MM.1S (cell line): ENCODE results near the gene GALNT12.

Experiments used
- DNase-seq: peaks from one replicate; pipeline ENCODE4 v3.0.0-alpha.2; 2015
- H2AFZ ChIP-seq: fragments of 300-600 bp; sonication (generic); 2 replicates; pipeline ENCODE4 v1.6.0; 2016; ENCODE audit warnings: antibody characterized with exemption, low read length
- H3F3A ChIP-seq: fragments of 300-600 bp; sonication (generic); 2 replicates; pipeline ENCODE4 v1.6.1; 2016; ENCODE audit warnings: mild to moderate bottlenecking, antibody characterized with exemption, low read length, moderate library complexity, mixed read lengths; ENCODE audit not compliant: insufficient read depth
- H3K27ac ChIP-seq: fragments of 300-600 bp; sonication (generic); 2 replicates; pipeline ENCODE4 v1.5.1; 2016; ENCODE audit warnings: mild to moderate bottlenecking, low read length
- H3K27me3 ChIP-seq: fragments of 300-600 bp; sonication (generic); replicated peaks from 2 replicates; pipeline ENCODE4 v1.6.0; 2016; ENCODE audit warnings: low read length; ENCODE audit not compliant: insufficient read depth
- H3K36me3 ChIP-seq: fragments of 300-600 bp; sonication (generic); replicated peaks from 2 replicates; pipeline ENCODE4 v1.6.1; 2016; ENCODE audit warnings: mild to moderate bottlenecking, low read length, mixed read lengths; ENCODE audit not compliant: insufficient read depth
- H3K4me1 ChIP-seq: fragments of 300-600 bp; sonication (generic); 2 replicates; pipeline ENCODE4 v1.6.1; 2016; ENCODE audit warnings: low read length, mixed read lengths
- H3K4me2 ChIP-seq: fragments of 300-600 bp; sonication (generic); 2 replicates; pipeline ENCODE4 v1.6.0; 2016; ENCODE audit warnings: low read depth, low read length
- H3K4me3 ChIP-seq: fragments of 300-600 bp; sonication (generic); 2 replicates; pipeline ENCODE4 v1.5.1; 2016; ENCODE audit warnings: low read length, mixed read lengths
- H3K79me2 ChIP-seq: fragments of 300-600 bp; sonication (generic); 2 replicates; pipeline ENCODE4 v1.6.1; 2016; ENCODE audit warnings: mixed run types, low read length, mixed read lengths
- H3K9ac ChIP-seq: fragments of 300-600 bp; sonication (generic); 2 replicates; pipeline ENCODE4 v1.6.1; 2016; ENCODE audit warnings: low read length, mixed read lengths
- H3K9me2 ChIP-seq: fragments of 300-600 bp; sonication (generic); replicated peaks from 2 replicates; pipeline ENCODE4 v1.6.1; 2016; ENCODE audit warnings: mild to moderate bottlenecking, low read length, mixed read lengths; ENCODE audit not compliant: insufficient read depth
- H3K9me3 ChIP-seq: fragments of 300-600 bp; sonication (generic); replicated peaks from 2 replicates; pipeline ENCODE4 v1.6.1; 2016; ENCODE audit warnings: mild to moderate bottlenecking, low read length, mixed read lengths; ENCODE audit not compliant: insufficient read depth
- H4K20me1 ChIP-seq: fragments of 300-600 bp; sonication (generic); 2 replicates; pipeline ENCODE4 v1.6.1; 2016; ENCODE audit warnings: mild to moderate bottlenecking, low read length, moderate library complexity, mixed read lengths; ENCODE audit not compliant: insufficient read depth
- EZH2 ChIP-seq: fragments of 300-600 bp; sonication (generic); optimal IDR thresholded peaks from 2 replicates; pipeline ENCODE3; 2017; ENCODE audit warnings: low read depth, mild to moderate bottlenecking, antibody characterized with exemption, low read length, mixed read lengths
- EZH2phosphoT487 ChIP-seq: fragments of 300-600 bp; sonication (generic); IDR thresholded peaks from 2 replicates; pipeline ENCODE4 v1.6.1; 2018; ENCODE audit warnings: antibody characterized with exemption, low read length
- TF ChIP-seq, protein P1 (sequence below): fragments of 300-600 bp; sonication (generic); IDR thresholded peaks from 2 replicates; pipeline ENCODE4 v1.5.1; 2016; ENCODE audit warnings: antibody characterized with exemption, low read length, mixed read lengths

GALNT12 gene

DNA sequence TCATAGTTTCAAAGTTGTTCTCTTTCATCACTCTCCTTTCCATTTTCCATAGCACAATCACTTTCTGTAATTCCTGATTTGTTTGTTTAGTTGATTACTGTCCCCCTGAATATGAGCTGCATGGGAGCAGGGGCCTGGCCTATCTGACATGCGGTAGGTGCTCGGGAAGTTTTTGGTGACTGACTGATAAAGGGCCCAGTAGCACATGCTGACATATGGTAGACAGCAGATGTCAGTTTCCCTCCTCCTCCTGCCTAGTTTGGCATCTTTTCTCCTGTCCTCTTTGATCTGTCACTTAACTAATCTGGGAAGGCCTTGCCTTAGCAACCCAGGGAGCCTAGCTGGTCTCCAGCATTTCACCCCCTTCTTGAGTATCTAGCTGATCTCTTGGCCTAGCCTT, 14.4 kb downstream of the GALNT12 start:
- Histone ChIP-seq H3K4me2 (no peak overlapping the region), H3K9me3 (no peaks in the 10 kb centered on the region), H4K20me1 (no peaks in the 10 kb centered on the region), H3K79me2 (no peaks in the 10 kb centered on the region), H3K27me3 (no peaks in the 10 kb centered on the region), H3K4me1 (no peaks in the 10 kb centered on the region), H3K36me3 (no peaks in the 10 kb centered on the region), H3K9me2 (no peaks in the 10 kb centered on the region), H3K9ac (no peak overlapping the region), H3F3A (no peaks in the 10 kb centered on the region), H2AFZ (no peak overlapping the region), H3K4me3 (no peak overlapping the region), H3K27ac (no peak overlapping the region)
- TF ChIP-seq EZH2 = no peak
- TF ChIP-seq EZH2phosphoT487 = no peak
- TF ChIP-seq, protein P1, sequence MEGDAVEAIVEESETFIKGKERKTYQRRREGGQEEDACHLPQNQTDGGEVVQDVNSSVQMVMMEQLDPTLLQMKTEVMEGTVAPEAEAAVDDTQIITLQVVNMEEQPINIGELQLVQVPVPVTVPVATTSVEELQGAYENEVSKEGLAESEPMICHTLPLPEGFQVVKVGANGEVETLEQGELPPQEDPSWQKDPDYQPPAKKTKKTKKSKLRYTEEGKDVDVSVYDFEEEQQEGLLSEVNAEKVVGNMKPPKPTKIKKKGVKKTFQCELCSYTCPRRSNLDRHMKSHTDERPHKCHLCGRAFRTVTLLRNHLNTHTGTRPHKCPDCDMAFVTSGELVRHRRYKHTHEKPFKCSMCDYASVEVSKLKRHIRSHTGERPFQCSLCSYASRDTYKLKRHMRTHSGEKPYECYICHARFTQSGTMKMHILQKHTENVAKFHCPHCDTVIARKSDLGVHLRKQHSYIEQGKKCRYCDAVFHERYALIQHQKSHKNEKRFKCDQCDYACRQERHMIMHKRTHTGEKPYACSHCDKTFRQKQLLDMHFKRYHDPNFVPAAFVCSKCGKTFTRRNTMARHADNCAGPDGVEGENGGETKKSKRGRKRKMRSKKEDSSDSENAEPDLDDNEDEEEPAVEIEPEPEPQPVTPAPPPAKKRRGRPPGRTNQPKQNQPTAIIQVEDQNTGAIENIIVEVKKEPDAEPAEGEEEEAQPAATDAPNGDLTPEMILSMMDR = no peak
- no peak for DNase-seq

DNA sequence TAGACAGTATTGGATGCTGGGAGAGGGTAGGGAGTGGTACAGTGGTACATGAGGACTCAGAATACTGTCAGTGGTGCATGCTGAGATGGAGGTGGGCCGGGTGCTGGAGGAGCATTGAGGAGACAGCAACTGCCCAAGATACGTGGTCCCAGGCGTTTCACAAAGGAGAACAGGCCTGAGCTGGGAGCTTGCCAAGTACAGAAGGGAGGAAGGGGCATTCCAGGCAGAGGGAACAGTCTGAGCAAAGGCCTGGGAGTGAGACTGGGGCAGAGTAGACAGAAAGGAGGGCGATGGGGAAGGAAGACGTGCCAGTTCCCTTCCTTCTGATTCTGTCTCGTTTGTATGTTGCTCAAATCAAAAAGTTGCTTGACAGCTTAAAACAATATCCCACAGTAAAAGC, 15.2 kb downstream of the GALNT12 start:
- Histone ChIP-seq H3K79me2 (no peaks in the 10 kb centered on the region), H3K4me3 (no peak overlapping the region), H3K4me1 (no peaks in the 10 kb centered on the region), H3K27me3 (no peaks in the 10 kb centered on the region), H2AFZ (no peak overlapping the region), H3F3A (no peaks in the 10 kb centered on the region), H4K20me1 (no peaks in the 10 kb centered on the region), H3K4me2 (no peak overlapping the region), H3K9me2 (no peaks in the 10 kb centered on the region), H3K27ac (no peak overlapping the region), H3K36me3 (no peaks in the 10 kb centered on the region), H3K9me3 (no peaks in the 10 kb centered on the region), H3K9ac (no peak overlapping the region)
- TF ChIP-seq EZH2phosphoT487 (no peak), EZH2 (no peak)
- TF ChIP-seq, protein P1 = no peak
- DNase-seq = no peak

DNA sequence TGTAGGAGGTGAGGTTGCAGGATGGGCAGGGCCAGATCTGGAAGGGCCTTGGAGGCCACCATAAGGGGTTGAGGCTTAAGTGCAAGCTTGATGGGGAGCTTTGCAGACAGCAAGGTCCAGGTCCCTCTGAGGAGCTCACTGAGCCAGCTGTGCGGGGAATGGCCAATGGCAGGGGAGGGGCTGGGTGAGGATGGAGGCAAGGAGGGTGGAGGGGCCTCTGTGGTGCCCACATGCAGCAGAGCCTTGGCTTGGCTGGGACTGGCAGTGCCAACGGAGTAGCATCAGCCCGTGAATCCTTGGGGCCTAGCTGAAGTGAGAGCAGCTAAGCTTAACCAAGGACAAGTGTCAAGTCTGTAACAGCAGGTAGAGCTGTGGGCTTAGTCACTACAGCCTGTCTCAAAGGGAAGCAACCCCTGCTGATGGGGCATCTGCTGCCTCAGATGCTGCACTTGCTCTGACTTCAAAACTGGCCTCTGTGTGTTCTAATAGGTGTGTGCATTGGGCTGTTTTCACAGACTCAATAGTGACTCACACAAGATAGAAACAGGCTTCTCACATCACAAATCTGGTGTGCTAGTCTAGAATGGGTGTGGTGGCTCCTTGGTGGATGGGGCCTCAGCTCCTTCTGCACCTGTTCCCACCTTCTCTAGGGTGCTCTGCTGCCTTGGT, 16.3 kb downstream of the GALNT12 start:
- H3K4me1 ChIP-seq = no peaks in the 10 kb centered on the region
- TF ChIP-seq, protein P1 = no peak
- no peak for TF ChIP-seq EZH2
- TF ChIP-seq EZH2phosphoT487 = no peak
- no peaks in the 10 kb centered on the region for H3K36me3 ChIP-seq
- H3F3A ChIP-seq = no peaks in the 10 kb centered on the region
- H3K79me2 ChIP-seq = no peaks in the 10 kb centered on the region
- no peak overlapping the region for H3K4me3 ChIP-seq
- H3K9me3 ChIP-seq = no peaks in the 10 kb centered on the region
- H4K20me1 ChIP-seq = no peaks in the 10 kb centered on the region
- no peak overlapping the region for H2AFZ ChIP-seq
- no peaks in the 10 kb centered on the region for H3K27me3 ChIP-seq
- no peak overlapping the region for H3K4me2 ChIP-seq
- no peak overlapping the region for H3K9ac ChIP-seq
- H3K9me2 ChIP-seq = no peaks in the 10 kb centered on the region
- H3K27ac ChIP-seq = no peak overlapping the region
- DNase-seq = no peak
